ENCODE data around the gene PAWR. TPM values are rescaled to one million over a fixed set of nuclear protein-coding genes. Genes with fewer than 3 reads are reported as not detected.
"Not testable (repeated sequence)": the region's sequence is repeated elsewhere in the genome, so short reads cannot be mapped to it uniquely, and the experiment has no call there.

PAWR gene
- total RNA-seq, 3 donors from 2014 or later (not counting 1 experiment from before 2014, with no cell fraction given), result 3.2 to 8.1 (median 5.3) TPM

GRCh38 chr12:79685068-79685467 lies 5.7 kb downstream of the PAWR start:
- Histone ChIP-seq H3K4me3 (ENCODE audit: low read length) (no peak overlapping the region), H3K36me3 (ENCODE audit: control insufficient read depth, insufficient read depth, low read length) (no peaks in the 10 kb centered on the region), H3K4me1 (ENCODE audit: control insufficient read depth, insufficient read depth, low read length) (peaks cover 5% of the 10 kb centered on the region), H3K27me3 (ENCODE audit: control insufficient read depth, insufficient read depth, low read length) (peaks cover 2% of the 10 kb centered on the region), H3K9me3 (ENCODE audit: control insufficient read depth, insufficient read depth, low read length) (no peaks in the 10 kb centered on the region), H3K27ac (ENCODE audit: low read length) (no peak overlapping the region)
- Mint-ChIP-seq H3K27ac (no peak overlapping the region), H3K27me3 (ENCODE audit: low read depth in 2 of 2) (peaks cover 15 to 38% of the 10 kb centered on the region in 2 donors), H3K4me3 (no peak overlapping the region), H3K36me3 (no peaks in the 10 kb centered on the region), H3K4me1 (peaks cover 10 to 12% of the 10 kb centered on the region in 2 donors), H3K9me3 (no peaks in the 10 kb centered on the region)
- DNase-seq (no peak), ATAC-seq (no peak)
- TF ChIP-seq, protein P1, sequence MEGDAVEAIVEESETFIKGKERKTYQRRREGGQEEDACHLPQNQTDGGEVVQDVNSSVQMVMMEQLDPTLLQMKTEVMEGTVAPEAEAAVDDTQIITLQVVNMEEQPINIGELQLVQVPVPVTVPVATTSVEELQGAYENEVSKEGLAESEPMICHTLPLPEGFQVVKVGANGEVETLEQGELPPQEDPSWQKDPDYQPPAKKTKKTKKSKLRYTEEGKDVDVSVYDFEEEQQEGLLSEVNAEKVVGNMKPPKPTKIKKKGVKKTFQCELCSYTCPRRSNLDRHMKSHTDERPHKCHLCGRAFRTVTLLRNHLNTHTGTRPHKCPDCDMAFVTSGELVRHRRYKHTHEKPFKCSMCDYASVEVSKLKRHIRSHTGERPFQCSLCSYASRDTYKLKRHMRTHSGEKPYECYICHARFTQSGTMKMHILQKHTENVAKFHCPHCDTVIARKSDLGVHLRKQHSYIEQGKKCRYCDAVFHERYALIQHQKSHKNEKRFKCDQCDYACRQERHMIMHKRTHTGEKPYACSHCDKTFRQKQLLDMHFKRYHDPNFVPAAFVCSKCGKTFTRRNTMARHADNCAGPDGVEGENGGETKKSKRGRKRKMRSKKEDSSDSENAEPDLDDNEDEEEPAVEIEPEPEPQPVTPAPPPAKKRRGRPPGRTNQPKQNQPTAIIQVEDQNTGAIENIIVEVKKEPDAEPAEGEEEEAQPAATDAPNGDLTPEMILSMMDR (IDR thresholded peaks at IDR 0.05), result no peak
- intact Hi-C loops (cut with micrococcal nuclease), result no loop called here
- 70% methylated on average over 1 of the region's 1 CpG for WGBS (ENCODE audit: insufficient coverage)

DNA sequence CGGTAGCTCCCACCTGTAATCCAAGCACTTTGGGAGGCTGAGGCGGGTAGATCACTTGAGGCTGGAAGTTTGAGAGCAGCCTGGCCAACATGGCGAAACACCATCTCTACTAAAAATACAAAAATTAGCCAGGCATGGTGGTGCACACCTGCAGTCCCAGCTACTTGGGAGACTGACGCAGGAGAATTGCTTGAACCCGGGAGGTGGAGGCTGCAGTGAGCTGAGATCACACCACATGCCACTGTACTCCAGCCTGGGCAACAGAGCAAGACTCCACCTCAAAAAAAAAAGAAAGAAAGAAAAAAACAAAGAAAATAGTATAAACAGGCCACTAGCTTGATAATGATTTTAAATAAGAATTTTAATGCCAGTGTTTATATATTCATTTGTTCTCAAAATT lies 6.4 kb downstream of the PAWR start:
- H3K36me3 Mint-ChIP-seq; DNase-seq; H3K27me3 ChIP-seq (ENCODE audit: control insufficient read depth, insufficient read depth, low read length); H3K4me1 ChIP-seq (ENCODE audit: control insufficient read depth, insufficient read depth, low read length); H3K9me3 Mint-ChIP-seq; H3K36me3 ChIP-seq (ENCODE audit: control insufficient read depth, insufficient read depth, low read length); H3K4me3 Mint-ChIP-seq; H3K27ac Mint-ChIP-seq; ATAC-seq; H3K4me3 ChIP-seq (ENCODE audit: low read length); H3K9me3 ChIP-seq (ENCODE audit: control insufficient read depth, insufficient read depth, low read length); intact Hi-C loops (cut with micrococcal nuclease); H3K27ac ChIP-seq (ENCODE audit: low read length): not testable (repeated sequence)
- 92% methylated on average over 5 of the region's 5 CpGs for WGBS (ENCODE audit: insufficient coverage)
- Mint-ChIP-seq H3K4me1 (peaks cover 10 to 12% of the 10 kb centered on the region in 2 donors), H3K27me3 (ENCODE audit: low read depth in 2 of 2) (peaks cover 15 to 41% of the 10 kb centered on the region in 2 donors)

DNA sequence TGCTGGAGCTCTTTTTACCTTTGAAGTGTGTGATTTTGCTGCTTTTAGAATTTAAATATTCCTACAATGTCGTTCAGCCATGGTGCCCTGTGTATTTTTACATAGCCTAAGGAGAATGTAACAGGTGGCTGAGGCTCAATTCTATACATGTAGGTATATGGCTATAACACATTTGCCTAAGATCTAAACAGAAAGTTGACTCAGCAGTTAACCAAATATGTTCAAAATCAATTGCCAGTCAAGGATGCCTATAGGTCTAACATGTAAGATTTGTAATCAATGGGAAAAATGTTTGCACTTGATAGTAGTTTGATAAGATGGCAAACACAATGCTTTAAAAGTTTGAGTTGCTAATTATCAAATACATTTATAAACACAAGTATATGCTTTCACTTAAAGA lies 8.2 kb downstream of the PAWR start:
- DNase-seq, result no peak
- no peaks in the 10 kb centered on the region for H3K4me1 Mint-ChIP-seq
- no peaks in the 10 kb centered on the region for H3K9me3 ChIP-seq (ENCODE audit: control insufficient read depth, insufficient read depth, low read length)
- H3K9me3 Mint-ChIP-seq, result no peaks in the 10 kb centered on the region
- H3K36me3 Mint-ChIP-seq, result no peaks in the 10 kb centered on the region
- no peaks in the 10 kb centered on the region for H3K4me1 ChIP-seq (ENCODE audit: control insufficient read depth, insufficient read depth, low read length)
- ATAC-seq, result no peak
- H3K36me3 ChIP-seq (ENCODE audit: control insufficient read depth, insufficient read depth, low read length), result no peaks in the 10 kb centered on the region
- H3K27me3 ChIP-seq (ENCODE audit: control insufficient read depth, insufficient read depth, low read length), result peaks cover under 1% of the 10 kb centered on the region
- H3K27ac Mint-ChIP-seq, result no peak overlapping the region
- TF ChIP-seq, protein P1 (IDR thresholded peaks at IDR 0.05), result no peak
- peaks cover 8 to 36% of the 10 kb centered on the region in 2 donors for H3K27me3 Mint-ChIP-seq (ENCODE audit: low read depth in 2 of 2)
- intact Hi-C loops (cut with micrococcal nuclease), result no loop called here
- 100% methylated on average over 1 of the region's 1 CpG for WGBS (ENCODE audit: insufficient coverage)
- H3K4me3 ChIP-seq (ENCODE audit: low read length), result no peak overlapping the region
- no peak overlapping the region for H3K4me3 Mint-ChIP-seq
- H3K27ac ChIP-seq (ENCODE audit: low read length), result no peak overlapping the region

DNA sequence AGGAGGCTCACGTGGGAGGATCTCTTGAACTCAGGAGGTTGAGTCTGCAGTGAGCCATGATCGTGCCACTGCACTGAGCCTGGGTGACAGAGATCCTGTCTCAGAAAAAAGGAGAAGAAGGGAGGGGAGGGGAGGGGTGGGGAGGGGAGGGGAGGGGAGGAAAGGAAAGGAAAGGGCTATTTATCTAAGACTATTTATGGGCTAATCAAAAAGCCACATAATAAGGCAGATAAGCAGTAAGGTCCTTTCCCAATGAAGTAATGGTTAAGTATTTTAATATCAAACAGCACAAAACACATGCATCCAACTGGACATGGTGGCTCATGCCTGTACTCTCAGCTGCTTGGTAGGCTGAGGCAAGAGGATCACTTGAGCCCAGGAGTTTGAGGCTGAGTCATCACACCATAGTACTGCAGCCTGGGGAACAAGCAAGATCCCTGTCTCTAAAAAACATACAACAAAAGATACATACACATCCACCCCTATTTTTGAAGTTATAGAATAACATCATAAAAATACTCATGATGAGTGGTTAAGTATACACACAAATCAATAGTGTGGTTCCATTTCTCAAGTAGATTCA lies 9.7 kb downstream of the PAWR start:
- Histone ChIP-seq H3K27ac (ENCODE audit: low read length) (no peak overlapping the region), H3K4me3 (ENCODE audit: low read length) (no peak overlapping the region), H3K4me1 (ENCODE audit: control insufficient read depth, insufficient read depth, low read length) (no peaks in the 10 kb centered on the region), H3K27me3 (ENCODE audit: control insufficient read depth, insufficient read depth, low read length) (no peaks in the 10 kb centered on the region), H3K9me3 (ENCODE audit: control insufficient read depth, insufficient read depth, low read length) (no peaks in the 10 kb centered on the region), H3K36me3 (ENCODE audit: control insufficient read depth, insufficient read depth, low read length) (no peaks in the 10 kb centered on the region)
- no peak overlapping the region for H3K27ac Mint-ChIP-seq
- DNase-seq, result no peak
- TF ChIP-seq, protein P1 (IDR thresholded peaks at IDR 0.05), result no peak
- peaks cover 3 to 23% of the 10 kb centered on the region in 2 donors for H3K27me3 Mint-ChIP-seq (ENCODE audit: low read depth in 2 of 2)
- intact Hi-C loops (cut with micrococcal nuclease), result no loop called here
- H3K4me3 Mint-ChIP-seq, result no peak overlapping the region
- H3K36me3 Mint-ChIP-seq, result no peaks in the 10 kb centered on the region
- WGBS (ENCODE audit: insufficient coverage), result 73% methylated on average over 1 of the region's 2 CpGs
- H3K4me1 Mint-ChIP-seq, result no peaks in the 10 kb centered on the region
- no peak for ATAC-seq
- H3K9me3 Mint-ChIP-seq, result no peaks in the 10 kb centered on the region

All from natural killer cell (primary cell).